Thyroid gland (tissue), 4 donors: ENCODE measurements around the gene TAGAP.

Experiments
- CTCF ChIP-seq, 6 experiments: fragments of 200-600 bp in 3 of 6; fragments of 450-650 bp in 3 of 6; sonication (generic) in 3 of 6; IDR thresholded peaks; one replicate each; pipeline ENCODE4 v1.5.1; 2016 to 2019; ENCODE audit warnings: antibody characterized with exemption in 6 of 6, mild to moderate bottlenecking in 2 of 6, inconsistent platforms in 1 of 6, moderate library complexity in 1 of 6
- POLR2A ChIP-seq, 2 donors: fragments of 450-650 bp; IDR thresholded peaks; one replicate each; pipeline ENCODE4 v1.6.1; 2017; ENCODE audit warnings: antibody characterized with exemption in 2 of 2, mild to moderate bottlenecking in 2 of 2, moderate library complexity in 1 of 2

- TF ChIP-seq CTCF (IDR thresholded peaks at IDR 0.05) = no peak
- no peak for TF ChIP-seq POLR2A (IDR thresholded peaks at IDR 0.05)
These were observed 20.9 kb downstream of the TAGAP start for GRCh38 chr6:159023893-159024292.
